HEK293 (cell line): ENCODE data around the gene STK32C.

ENCODE experiments used
- CTCF ChIP-seq: fragments of 450-650 bp; formaldehyde crosslinking; IDR thresholded peaks from 2 replicates; pipeline ENCODE4 v1.5.1; 2016; ENCODE audit warnings: missing biosample characterization, missing genetic modification characterization
- PRDM10 ChIP-seq: fragments of 450-650 bp; formaldehyde crosslinking; IDR thresholded peaks from 2 replicates; pipeline ENCODE4 v1.5.1; 2016; ENCODE audit warnings: missing biosample characterization, missing genetic modification characterization
- YY1 ChIP-seq: fragments of 450-650 bp; formaldehyde crosslinking; IDR thresholded peaks from 2 replicates; pipeline ENCODE4 v1.5.1; 2018; ENCODE audit warnings: missing biosample characterization, missing genetic modification characterization
- ZNF140 ChIP-seq: fragments of 450-650 bp; formaldehyde crosslinking; IDR thresholded peaks from 2 replicates; pipeline ENCODE4 v1.5.1; 2016; ENCODE audit warnings: missing biosample characterization, missing genetic modification characterization
- ZNF274 ChIP-seq, 2 experiments: fragments of 200-500 bp in 1 of 2; fragments of 450-650 bp in 1 of 2; sonication (Bioruptor generic) in 1 of 2; formaldehyde crosslinking in 1 of 2; IDR thresholded peaks; 2 replicates each; pipeline versions ENCODE4 v1.5.1 to v1.6.1; 2014 to 2016; ENCODE audit warnings: borderline replicate concordance in 1 of 2, inconsistent platforms in 1 of 2, low read length in 1 of 2, missing biosample characterization in 1 of 2, missing genetic modification characterization in 1 of 2
- ZNF423 ChIP-seq: fragments of 450-650 bp; formaldehyde crosslinking; IDR thresholded peaks from 2 replicates; pipeline ENCODE4 v1.5.1; 2016; ENCODE audit warnings: missing biosample characterization, missing genetic modification characterization
- ZNF433 ChIP-seq: fragments of 450-650 bp; formaldehyde crosslinking; IDR thresholded peaks from 2 replicates; pipeline ENCODE4 v1.5.1; 2016; ENCODE audit warnings: missing biosample characterization, missing genetic modification characterization, low read depth
- ZNF580 ChIP-seq: fragments of 450-650 bp; formaldehyde crosslinking; IDR thresholded peaks from 2 replicates; pipeline ENCODE4 v1.5.1; 2016; ENCODE audit warnings: missing biosample characterization, missing genetic modification characterization

- TF ChIP-seq ZNF580 (no peak), YY1 (tag by site-specific recombination) (no peak), ZNF140 (no peak), ZNF274 (IDR thresholded peaks at IDR 0.05; ENCODE audit: low read length) (no peak), ZNF274 (tag by site-specific recombination; IDR thresholded peaks at IDR 0.05; ENCODE audit: borderline replicate concordance) (no peak), PRDM10 (tag by site-specific recombination) (no peak), CTCF (tag by site-specific recombination) (no peak), ZNF433 (no peak), ZNF423 (tag by site-specific recombination) (no peak)
Observed at GRCh38 chr10:132236881-132237280, 70.9 kb downstream of the STK32C start.
